SK-N-MC (cell line): Measurements from ENCODE around the gene UTP11.

Source experiments
- DNase-seq: peaks from one replicate; pipeline ENCODE4 v3.0.0-alpha.2; 2011; ENCODE audit warnings: low read depth, low spot score
- H3K27ac ChIP-seq: fragments of 200-600 bp; sonication (generic); 2 replicates; pipeline ENCODE4 v1.5.1; 2016; ENCODE audit warnings: mixed run types
- H3K36me3 ChIP-seq: fragments of 200-600 bp; sonication (generic); 2 replicates; pipeline ENCODE4 v1.6.1; 2017; ENCODE audit warnings: antibody characterized with exemption, low read length, mixed read lengths; ENCODE audit not compliant: insufficient read depth
- H3K4me3 ChIP-seq: fragments of 200-600 bp; sonication (generic); 2 replicates; pipeline ENCODE4 v1.5.1; 2016
- H3K9ac ChIP-seq: fragments of 200-600 bp; sonication (generic); 2 replicates; pipeline ENCODE4 v1.8.0; 2017; ENCODE audit warnings: mixed run types, mixed read lengths; ENCODE audit not compliant: insufficient read length
- H3K9me3 ChIP-seq: fragments of 200-600 bp; sonication (generic); 2 replicates; pipeline ENCODE4 v1.6.1; 2017; ENCODE audit warnings: low read depth, mild to moderate bottlenecking, antibody characterized with exemption, low read length, moderate library complexity, mixed read lengths
- EZH2 ChIP-seq: fragments of 200-600 bp; sonication (generic); IDR thresholded peaks from one replicate; pipeline ENCODE4 v1.6.1; 2017; ENCODE audit warnings: antibody characterized with exemption
- FOXP2 ChIP-seq: optimal IDR thresholded peaks from 2 replicates; pipeline ENCODE3; 2011; ENCODE audit warnings: mild to moderate bottlenecking, moderate library complexity; ENCODE audit not compliant: insufficient read depth; ENCODE audit errors: extremely low read length, control extremely low read depth
- POLR2AphosphoS5 ChIP-seq: IDR thresholded peaks from 2 replicates; pipeline ENCODE4 v1.6.1; 2012; ENCODE audit warnings: mild to moderate bottlenecking, low read depth, low read length, borderline replicate concordance

Gene UTP11

GRCh38 chr1:38047603-38048141 is 35.1 kb downstream of the UTP11 start:
- no peak for TF ChIP-seq EZH2
- H3K4me3 ChIP-seq = peak overlapping the region; percentile 88
- no peak overlapping the region for H3K9ac ChIP-seq
- peaks cover 13% of the 10 kb centered on the region for H3K36me3 ChIP-seq
- DNase-seq = no peak
- H3K27ac ChIP-seq = no peak overlapping the region
- no peaks in the 10 kb centered on the region for H3K9me3 ChIP-seq

GRCh38 chr1:38050397-38051078 is 38.0 kb downstream of the UTP11 start:
- Histone ChIP-seq H3K36me3 (no peaks in the 10 kb centered on the region), H3K27ac (peak overlapping the region; percentile 75), H3K9me3 (no peaks in the 10 kb centered on the region), H3K4me3 (peak overlapping the region; percentile 48), H3K9ac (peak overlapping the region; percentile 50)
- no peak for TF ChIP-seq POLR2AphosphoS5
- no peak for TF ChIP-seq EZH2
- TF ChIP-seq FOXP2 = no peak
- DNase-seq = no peak

- H3K9ac ChIP-seq = no peak overlapping the region
- no peak for DNase-seq
- peak overlapping the region; percentile 75; the same call in 1 of the 2 replicates for H3K27ac ChIP-seq
- H3K9me3 ChIP-seq = no peaks in the 10 kb centered on the region
- no peaks in the 10 kb centered on the region for H3K36me3 ChIP-seq
- H3K4me3 ChIP-seq = peak overlapping the region; percentile 48
- no peak for TF ChIP-seq POLR2AphosphoS5
- TF ChIP-seq EZH2 = no peak
- no peak for TF ChIP-seq FOXP2
Observed at GRCh38 chr1:38051079-38051543, 38.6 kb downstream of the UTP11 start.

GRCh38 chr1:38052750-38053415 is 40.3 kb downstream of the UTP11 start:
- TF ChIP-seq POLR2AphosphoS5 = no peak
- TF ChIP-seq FOXP2 = no peak
- DNase-seq = no peak
- H3K27ac ChIP-seq = no peak overlapping the region
- H3K36me3 ChIP-seq = no peaks in the 10 kb centered on the region
- H3K9me3 ChIP-seq = no peaks in the 10 kb centered on the region
- no peak overlapping the region for H3K4me3 ChIP-seq
- no peak overlapping the region for H3K9ac ChIP-seq

- no peak overlapping the region for H3K9ac ChIP-seq
- no peaks in the 10 kb centered on the region for H3K9me3 ChIP-seq
- no peak overlapping the region for H3K4me3 ChIP-seq
- no peak for DNase-seq
- no peak overlapping the region for H3K27ac ChIP-seq
- H3K36me3 ChIP-seq = no peaks in the 10 kb centered on the region
- TF ChIP-seq FOXP2 (no peak), EZH2 (no peak), POLR2AphosphoS5 (no peak)
Observed at GRCh38 chr1:38053416-38054091, 41.0 kb downstream of the UTP11 start.

GRCh38 chr1:38055398-38055797 is 42.9 kb downstream of the UTP11 start:
- Histone ChIP-seq H3K9me3 (no peaks in the 10 kb centered on the region), H3K36me3 (no peaks in the 10 kb centered on the region), H3K27ac (no peak overlapping the region), H3K4me3 (no peak overlapping the region), H3K9ac (no peak overlapping the region)
- TF ChIP-seq POLR2AphosphoS5 = no peak
- no peak for TF ChIP-seq EZH2
- TF ChIP-seq FOXP2 = no peak
- no peak for DNase-seq

GRCh38 chr1:38055965-38056364 is 43.4 kb downstream of the UTP11 start:
- DNase-seq = no peak
- no peak overlapping the region for H3K27ac ChIP-seq

GRCh38 chr1:38059635-38060250 is 47.2 kb downstream of the UTP11 start:
- peak overlapping the region; percentile 44 for H3K4me3 ChIP-seq
- no peak for DNase-seq
- H3K36me3 ChIP-seq = no peaks in the 10 kb centered on the region
- no peak for TF ChIP-seq POLR2AphosphoS5
- no peak for TF ChIP-seq EZH2
- TF ChIP-seq FOXP2 = no peak
- no peaks in the 10 kb centered on the region for H3K9me3 ChIP-seq
- peak overlapping the region; percentile 100 for H3K27ac ChIP-seq
- H3K9ac ChIP-seq = peak overlapping the region; percentile 13

More at GRCh38 chr1:38055965-38056364, 43.4 kb downstream of the UTP11 start:
- H3K9me3 ChIP-seq = no peaks in the 10 kb centered on the region
- no peak overlapping the region for H3K4me3 ChIP-seq
- no peaks in the 10 kb centered on the region for H3K36me3 ChIP-seq
- no peak for TF ChIP-seq FOXP2
- TF ChIP-seq EZH2 = no peak
- TF ChIP-seq POLR2AphosphoS5 = no peak
- no peak overlapping the region for H3K9ac ChIP-seq
